ENCODE data around the gene PATE3.

PATE3 gene

GRCh38 chr11:125763483-125763882, 24.4 kb upstream of the PATE3 start:
- no peak overlapping the region for H3K27ac ChIP-seq
- TF ChIP-seq ZFX (IDR thresholded peaks at IDR 0.05; ENCODE audit: borderline replicate concordance): no peak
- TF ChIP-seq CTCF (IDR thresholded peaks at IDR 0.05): no peak

GRCh38 chr11:125766251-125766650, 21.7 kb upstream of the PATE3 start:
- TF ChIP-seq CTCF (IDR thresholded peaks at IDR 0.05): no peak
- TF ChIP-seq ZFX (IDR thresholded peaks at IDR 0.05; ENCODE audit: borderline replicate concordance): no peak

GRCh38 chr11:125768336-125769046, 19.4 kb upstream of the PATE3 start:
- no peak overlapping the region for H3K27ac ChIP-seq
- TF ChIP-seq ZFX (IDR thresholded peaks at IDR 0.05; ENCODE audit: borderline replicate concordance) (no peak), CTCF (IDR thresholded peaks at IDR 0.05) (no peak)

More at GRCh38 chr11:125766251-125766650, 21.7 kb upstream of the PATE3 start:
- no peak overlapping the region for H3K27ac ChIP-seq

- no peak overlapping the region for H3K27ac ChIP-seq
- TF ChIP-seq ZFX (IDR thresholded peaks at IDR 0.05; ENCODE audit: borderline replicate concordance): no peak
- TF ChIP-seq CTCF (IDR thresholded peaks at IDR 0.05): no peak
These were observed 17.3 kb upstream of the PATE3 start for GRCh38 chr11:125770583-125770982.

- H3K27ac ChIP-seq: no peak overlapping the region
- TF ChIP-seq ZFX (IDR thresholded peaks at IDR 0.05; ENCODE audit: borderline replicate concordance) (no peak), CTCF (IDR thresholded peaks at IDR 0.05) (no peak)
These were observed 15.0 kb upstream of the PATE3 start for GRCh38 chr11:125772834-125773505.

GRCh38 chr11:125773516-125773915, 14.4 kb upstream of the PATE3 start:
- H3K27ac ChIP-seq: no peak overlapping the region
- no peak for TF ChIP-seq CTCF (IDR thresholded peaks at IDR 0.05)
- no peak for TF ChIP-seq ZFX (IDR thresholded peaks at IDR 0.05; ENCODE audit: borderline replicate concordance)

- no peak for TF ChIP-seq CTCF (IDR thresholded peaks at IDR 0.05)
- TF ChIP-seq ZFX (IDR thresholded peaks at IDR 0.05; ENCODE audit: borderline replicate concordance): no peak
- H3K27ac ChIP-seq: no peak overlapping the region
These were observed 10.6 kb upstream of the PATE3 start for GRCh38 chr11:125777309-125777708.

Measured in 22Rv1 (cell line).